Measurements from ENCODE around the gene APOA1.

Gene APOA1

DNA sequence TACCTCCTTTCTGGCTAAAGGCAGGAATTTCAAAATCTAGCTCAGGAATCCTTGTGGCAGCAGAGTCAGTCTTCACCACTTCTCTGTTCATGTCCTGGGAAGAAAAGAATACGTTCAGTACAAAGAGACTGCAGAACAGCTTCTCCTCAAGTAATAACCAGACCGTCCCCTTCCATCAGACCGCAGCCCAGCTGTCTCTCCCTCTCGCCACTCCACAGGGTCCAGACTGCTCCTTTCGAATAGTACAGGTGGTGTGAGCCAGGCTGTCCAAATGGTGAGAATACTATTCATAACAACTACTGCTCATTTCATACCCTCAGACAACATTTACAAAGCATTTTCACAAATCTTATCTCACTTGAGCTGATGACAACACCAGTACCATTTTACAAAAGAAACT, 50.5 kb downstream of the APOA1 start:
- DNase-seq, result no peak

GRCh38 chr11:116786326-116786725, 51.1 kb downstream of the APOA1 start:
- no peak for DNase-seq
